Stimulated activated CD8-positive, alpha-beta memory T cell treated with anti-CD3 and anti-CD28 coated beads, Interleukin-12 subunit alpha, Interleukin-12 subunit beta, amount 100 ng/mL, for 24 hours (primary cell): ENCODE results near the gene OLFM2.
"Not testable (repeated sequence)": the region's sequence is repeated elsewhere in the genome, so short reads cannot be mapped to it uniquely, and the experiment has no call there.

Source experiments
- DNase-seq: peaks from one replicate; pipeline ENCODE4 v3.0.0-alpha.2; 2020; ENCODE audit errors: extremely low read depth

OLFM2 gene

DNA sequence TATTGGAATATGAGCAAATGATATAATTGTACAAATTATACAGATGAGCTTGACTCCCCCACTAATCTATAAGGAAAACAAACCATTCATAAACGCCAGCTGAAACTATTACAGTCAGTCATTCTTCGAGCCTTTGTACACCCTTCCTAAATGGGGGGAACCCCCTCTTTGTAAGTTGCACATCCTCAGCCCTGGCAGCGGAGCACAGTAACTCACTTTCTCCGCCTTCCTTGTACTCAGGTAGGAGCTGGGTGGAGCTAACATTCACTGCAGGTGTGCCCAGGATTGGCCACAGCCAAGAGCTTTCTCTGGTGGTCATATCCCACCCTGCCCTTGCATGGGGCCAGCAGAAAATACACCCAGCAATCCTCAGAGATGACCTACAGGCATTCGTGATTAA lies 72.6 kb downstream of the OLFM2 start:
- no peak for DNase-seq

DNA sequence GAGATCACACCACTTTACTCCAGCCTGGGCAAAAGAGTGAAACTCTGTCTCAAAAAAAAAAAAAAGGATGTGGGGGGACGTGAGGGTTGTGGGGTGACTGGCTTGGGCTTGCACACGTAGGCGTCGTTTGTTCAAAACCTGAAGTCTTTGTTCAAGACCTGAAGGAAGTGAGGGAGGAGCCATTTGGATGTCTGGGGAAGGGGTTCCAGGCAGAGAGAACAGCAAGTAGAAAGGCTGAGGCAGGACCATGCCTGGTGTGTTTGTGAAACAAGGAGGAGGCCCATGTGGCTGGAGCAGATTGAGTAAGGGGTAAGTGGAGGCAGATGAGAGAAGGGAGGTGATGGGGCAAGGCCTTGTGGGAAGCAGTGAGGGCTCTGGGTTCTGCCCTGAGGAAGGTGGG lies 73.4 kb downstream of the OLFM2 start:
- no peak for DNase-seq

DNA sequence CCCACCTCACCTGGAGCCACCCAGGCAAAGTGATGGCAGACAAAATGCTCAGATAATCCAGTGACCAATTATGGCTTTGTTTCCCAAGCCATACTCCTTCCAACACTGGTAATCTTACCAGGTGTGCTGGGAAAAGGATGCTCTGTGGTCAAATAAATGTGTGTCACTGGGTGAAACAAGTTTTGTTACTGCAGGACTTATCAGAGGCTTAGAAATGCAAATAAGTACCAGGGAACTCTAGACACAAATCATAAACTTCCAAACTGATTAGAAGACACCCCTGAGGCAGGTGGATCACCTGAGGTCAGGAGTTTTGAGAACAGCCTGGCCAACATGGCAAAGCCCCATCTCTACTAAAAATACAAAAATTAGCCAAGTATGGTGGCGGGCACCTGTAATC lies 74.8 kb downstream of the OLFM2 start:
- no peak for DNase-seq

DNA sequence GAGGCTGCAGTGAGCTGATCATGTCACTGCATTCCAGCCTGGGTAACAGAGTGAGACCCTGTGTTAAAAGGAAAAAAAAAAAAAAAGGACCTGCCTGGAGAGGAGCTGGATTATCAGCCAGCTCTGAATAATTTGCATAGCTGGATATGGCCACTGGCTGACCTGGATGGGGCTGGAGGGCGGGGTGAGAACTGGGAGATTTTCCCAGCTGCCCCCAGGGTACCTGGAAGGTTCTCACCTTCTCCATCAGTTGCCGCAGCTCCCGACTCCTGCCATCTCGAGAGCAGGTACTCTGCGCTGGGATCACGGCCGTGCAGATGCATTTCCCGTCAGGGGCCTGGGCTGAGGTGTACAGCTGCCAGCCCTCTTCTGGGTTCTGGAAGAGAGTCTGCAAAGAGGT lies 75.9 kb downstream of the OLFM2 start:
- DNase-seq = no peak

DNA sequence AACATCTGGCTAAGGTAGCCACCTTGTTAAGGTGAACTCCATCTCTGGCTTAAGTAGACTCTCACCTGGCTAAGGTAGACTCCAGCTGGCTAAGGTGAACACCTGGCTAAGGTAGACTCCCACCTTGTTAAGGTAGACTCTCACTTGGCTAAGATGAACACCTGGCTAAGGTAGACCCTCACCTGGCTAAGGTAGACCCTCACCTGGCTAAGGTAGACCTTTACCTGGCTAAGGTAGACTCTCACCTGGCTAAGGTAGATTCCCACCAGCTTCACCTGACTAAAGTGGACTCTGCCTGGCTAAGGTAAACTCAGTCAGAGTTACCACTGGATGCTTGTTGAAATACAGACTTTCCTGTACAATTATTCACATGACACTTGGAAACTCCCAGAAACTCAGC lies 77.5 kb downstream of the OLFM2 start:
- no peak for DNase-seq

DNA sequence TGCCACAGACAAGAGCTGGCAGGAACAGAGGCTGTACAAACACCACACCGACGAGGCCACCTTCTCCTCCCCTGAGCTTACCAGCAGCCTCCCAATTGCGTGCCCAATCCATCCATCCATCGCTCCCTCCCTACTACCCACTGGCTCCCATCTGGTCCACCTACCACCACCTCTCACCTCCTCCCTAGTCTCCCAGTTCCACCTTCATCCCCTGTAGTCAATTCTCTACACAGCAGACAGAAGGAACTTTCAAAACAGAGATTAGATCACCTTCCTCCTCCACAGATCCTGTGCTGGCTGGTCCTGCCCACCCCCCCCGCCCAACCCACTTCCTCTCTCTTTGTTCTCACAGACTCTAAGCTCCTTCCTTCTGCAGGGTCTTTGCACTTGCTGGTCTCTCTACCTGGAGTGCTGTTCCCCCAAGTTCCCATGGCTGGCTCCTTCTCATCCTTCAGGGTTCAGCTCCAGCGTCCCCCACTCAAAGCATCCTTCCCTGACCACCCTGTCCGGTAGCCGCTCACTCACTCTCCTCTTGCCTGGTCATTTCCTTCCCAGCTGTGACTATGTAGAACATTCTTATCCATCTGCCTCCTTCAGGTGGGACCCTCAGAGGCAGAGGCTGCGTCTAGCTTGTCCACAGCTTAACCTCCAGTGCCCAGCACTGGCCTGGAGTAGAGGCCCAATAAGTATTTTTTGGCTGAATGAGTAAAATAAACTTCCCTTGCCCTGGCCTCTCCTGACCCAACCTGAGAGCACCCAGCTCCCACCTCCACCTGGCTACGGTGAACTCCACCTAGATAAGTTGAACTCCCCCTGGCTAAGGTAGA lies 78.2 kb downstream of the OLFM2 start:
- DNase-seq = no peak

DNA sequence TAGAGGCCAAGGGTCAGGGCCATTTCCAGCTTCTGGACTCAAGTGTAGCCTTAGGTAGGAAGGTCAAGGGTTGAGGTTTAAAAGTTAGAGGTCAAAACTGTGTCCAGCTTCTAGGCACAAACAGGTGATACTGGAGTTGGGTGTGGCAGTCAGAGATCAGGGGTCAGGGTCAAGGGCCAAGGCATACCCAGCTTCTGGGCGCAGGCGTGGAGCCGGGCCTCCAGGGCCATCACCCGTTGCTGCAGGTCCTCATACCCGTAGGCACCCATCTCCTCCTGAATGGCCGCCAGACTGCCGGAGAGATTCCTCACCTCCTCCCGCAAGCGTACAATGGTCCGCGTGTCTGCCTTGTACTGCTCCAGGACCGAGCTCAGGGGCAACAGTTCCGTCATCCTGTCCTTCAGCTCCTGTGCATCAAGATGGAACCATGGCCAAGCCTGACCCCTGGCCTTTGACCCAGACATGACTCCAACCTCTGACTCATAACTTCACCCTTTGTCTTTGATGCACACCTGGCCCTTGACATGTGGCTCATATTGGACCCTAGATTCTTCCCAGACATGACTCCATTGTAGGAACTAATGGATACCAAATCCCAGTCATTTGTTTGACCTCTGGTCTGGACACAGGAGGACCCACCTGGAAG lies 79.1 kb downstream of the OLFM2 start:
- DNase-seq = no peak

DNA sequence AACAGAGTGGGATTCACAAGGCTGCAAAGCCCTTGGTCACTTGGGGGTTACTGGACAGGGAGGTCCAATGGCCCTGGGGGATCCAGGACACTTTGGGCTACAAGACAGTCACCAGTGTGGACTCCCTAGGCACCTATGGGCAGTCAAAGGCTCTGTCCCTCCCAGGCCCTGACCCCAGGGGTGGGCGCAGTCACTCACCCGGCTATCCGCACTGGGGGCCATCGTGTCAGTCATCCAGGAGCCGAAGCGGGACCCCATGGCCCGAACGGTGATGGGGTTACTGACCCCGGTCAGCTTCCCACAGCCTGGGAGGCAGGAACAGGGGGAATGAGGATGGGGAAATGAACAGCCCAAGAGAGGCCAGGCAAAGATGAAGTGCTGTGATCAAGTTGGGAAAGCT lies 79.7 kb downstream of the OLFM2 start:
- DNase-seq = no peak

DNA sequence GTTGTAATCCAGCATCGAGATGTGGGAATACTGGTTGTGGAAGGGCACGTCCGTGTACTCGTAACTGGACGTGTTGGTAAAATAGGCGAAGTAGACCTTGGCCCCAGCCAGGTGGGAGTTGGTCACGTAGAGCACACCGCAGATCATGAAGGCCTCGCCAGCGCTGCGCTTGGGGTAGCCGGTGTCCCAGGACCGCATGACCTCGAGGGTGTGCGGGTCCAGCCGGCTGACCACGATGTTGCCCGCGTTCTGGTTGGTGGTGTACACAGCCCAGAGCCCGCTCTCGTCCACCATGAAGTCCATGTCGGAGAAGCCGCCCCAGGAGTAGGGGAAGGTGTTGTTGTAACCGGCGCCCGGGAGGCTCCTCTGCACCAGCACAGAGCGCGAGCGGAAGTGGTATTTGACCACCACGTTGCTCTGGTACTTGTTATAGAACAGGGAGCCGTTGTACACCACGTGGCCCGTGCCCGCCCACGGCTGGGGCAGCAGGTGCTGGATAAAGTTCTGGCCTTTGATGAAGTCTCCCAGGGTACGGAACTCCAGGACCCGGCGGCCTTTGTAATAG lies 82.0 kb downstream of the OLFM2 start:
- DNase-seq = no peak

DNA sequence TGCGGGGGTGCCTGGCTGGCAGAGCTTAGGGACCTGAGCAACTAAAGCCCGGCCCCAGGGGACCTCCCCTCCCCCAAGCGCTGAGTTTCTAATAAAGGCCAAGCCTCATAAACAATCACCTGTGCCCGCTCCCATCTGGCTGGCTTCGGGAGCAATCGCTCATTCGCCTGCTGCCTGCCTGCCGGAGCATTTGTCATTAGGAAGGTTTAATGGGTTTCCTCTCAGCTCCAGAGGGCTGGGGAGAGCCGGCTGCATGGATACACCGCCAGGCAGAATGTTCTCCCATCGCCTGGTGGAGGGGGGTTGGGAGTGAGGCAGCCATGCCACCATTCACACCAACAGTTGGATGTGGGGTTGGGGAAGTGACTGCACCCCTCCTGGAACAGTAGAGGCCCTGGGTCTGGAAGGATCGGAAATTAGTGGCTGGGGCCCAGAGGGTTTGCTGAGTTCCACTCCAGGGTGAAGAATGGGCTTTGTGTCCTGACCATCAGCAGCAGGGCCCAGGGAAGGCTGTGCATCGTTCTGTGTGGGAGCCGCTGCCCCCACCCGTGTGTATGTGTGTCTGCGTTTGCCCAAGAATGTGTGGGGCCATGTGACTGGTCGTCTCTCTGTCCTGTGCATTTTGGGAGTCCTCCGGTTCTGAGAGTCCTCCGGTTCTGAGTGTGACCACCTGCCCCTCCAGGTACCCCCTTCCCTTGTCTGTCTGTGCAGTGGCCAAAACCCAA lies 85.9 kb downstream of the OLFM2 start:
- DNase-seq = no peak

DNA sequence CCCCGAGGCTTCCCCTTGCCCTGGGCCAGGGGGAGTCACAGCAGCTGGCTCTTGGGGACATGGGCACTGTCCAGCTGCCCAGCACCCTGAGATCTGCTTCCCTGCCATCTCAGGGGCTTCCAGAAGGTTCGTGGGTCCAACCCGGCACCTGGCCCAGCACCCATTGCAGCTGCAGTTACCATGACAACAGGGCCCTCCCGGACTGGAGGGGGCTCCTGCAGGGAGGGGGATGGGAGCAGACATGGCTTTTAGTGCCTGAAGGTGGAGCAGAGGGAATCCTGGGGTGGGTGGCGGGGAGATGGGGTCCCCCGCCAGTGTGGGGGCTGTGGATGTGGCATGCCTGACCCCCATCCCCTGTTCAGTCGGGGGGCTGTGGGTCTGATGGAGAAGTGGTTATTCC lies 86.5 kb downstream of the OLFM2 start:
- no peak for DNase-seq

DNA sequence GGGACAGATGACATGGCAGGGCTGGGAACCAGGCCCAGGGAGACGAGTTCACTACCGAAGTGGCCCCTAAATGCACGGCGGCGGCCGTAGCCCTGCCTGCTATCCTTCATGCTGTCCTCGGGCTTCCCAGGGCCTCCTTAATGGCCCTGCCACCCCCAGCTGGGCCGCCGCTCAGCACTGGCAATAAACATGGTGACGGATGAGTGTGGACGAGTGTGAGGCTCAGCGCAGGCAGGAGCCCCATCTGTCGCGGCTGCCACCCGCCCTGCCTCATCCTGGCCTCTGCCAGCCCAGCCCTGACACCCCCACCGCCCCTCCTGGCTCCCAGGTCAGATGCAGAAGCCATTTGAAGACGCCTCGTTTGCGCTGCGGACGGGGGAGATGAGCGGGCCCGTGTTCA lies 87.6 kb downstream of the OLFM2 start:
- no peak for DNase-seq

DNA sequence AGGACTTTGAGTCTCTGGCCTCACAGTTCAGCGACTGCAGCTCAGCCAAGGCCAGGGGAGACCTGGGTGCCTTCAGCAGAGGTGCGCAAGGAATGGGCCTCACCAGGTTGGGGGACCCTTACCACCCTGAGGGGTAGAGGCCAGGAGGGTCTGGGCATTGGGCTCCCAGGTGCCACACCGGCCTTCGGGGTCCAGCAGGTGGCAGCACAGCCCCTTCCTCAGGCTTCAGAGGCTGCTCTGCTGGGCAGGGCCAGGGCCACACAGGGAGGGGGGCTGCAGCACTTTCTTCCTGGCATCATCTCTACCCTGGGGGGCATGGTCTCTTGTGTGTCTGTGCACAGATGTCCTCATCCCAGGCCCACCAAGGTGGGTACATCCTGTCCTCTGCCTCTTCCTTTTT lies 88.3 kb downstream of the OLFM2 start:
- no peak for DNase-seq

DNA sequence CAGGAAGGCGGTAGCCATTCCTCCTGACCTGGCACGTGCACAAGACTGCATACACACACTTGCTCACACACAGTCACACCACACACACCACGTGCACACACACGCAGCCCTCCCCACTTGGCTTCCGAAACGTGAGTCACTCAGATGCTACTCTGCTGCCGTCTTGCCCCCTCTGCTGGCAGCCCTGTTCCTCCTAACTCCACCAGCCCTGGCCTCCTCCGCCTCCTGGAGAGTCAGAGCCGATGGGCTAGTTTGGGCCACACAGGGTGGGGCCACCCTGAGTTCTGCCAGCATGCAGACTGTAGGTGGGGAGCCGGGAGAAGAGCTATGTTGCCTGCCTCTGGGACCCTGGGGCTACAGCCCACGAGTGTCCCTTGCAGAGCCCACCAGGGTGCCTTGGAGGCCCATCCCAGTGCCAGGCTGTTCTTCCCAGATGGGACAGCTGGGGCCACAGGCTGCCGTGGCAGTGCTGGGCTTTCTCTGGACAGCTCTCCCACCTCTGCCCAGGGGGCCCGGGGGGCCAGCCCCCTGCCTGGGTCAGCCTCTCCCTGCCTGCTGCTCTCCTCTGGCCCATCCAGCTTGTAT lies 89.1 kb downstream of the OLFM2 start:
- no peak for DNase-seq

DNA sequence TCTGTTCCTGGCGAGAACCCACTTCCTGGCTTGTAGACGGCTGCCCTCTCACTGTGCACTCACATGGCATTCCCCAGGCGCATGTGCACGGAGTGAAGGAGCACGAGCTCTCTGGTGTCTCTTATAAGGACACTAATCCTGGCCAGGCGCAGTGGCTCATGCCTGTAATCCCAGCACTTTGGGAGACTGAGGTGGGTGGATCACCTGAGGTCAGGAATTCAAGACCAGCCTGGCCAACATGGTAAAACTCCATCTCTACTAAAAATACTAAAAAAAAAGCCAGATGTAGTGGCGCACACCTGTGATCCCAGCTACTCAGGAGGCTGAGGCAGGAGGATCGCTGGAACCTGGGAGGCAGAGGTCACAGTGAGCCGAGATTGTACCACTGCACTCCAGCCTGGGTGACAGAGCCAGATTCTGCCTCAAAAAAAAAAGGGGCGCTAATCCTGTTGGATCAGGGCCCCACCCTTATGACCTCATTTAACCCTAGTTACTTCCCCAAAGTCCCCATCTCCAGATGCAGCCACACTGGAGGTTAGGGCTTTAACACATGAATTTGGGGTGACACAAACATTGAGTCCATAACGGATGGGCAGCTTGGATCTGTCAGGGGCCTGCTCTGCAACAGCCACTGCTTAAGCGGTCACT lies 92.6 kb downstream of the OLFM2 start:
- DNase-seq = not testable (repeated sequence)

DNA sequence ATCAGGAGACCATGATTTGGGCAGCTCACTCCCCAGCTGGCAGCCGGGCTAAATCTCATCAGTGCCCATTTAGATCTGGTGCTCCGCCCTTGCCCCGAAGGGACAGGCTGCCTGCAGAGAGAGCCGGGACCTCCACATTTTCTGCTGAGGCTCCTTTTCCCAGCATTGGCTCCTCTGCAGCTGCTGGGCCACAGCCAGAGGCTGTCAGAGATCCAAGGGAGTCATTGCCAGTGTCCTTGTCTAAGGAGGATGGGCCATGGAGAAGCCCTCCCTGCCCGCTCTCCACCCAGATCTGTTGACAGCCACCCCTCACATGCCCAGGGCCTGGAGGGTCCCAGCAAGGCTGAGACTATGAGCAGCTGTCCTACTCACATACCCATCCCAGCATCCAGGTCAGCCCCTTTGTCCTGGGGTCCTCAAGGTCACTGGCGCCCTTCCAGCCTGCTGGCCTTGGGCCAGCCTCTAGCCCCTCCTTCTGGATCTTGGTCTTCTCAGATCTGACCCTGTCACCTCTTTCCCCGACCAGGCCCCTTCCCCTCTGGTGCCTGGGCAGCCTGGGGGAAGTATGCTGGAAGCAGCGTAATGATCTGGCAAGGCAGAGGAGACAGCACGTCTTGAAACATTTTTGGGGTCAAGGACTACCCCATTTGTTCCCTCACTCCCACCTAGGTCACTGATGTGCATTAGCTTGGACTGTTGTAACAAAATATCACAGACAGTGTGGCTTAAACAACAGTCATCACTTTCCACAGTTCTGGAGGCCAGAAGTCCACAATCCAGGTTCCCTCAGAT lies 93.3 kb downstream of the OLFM2 start:
- no peak for DNase-seq

DNA sequence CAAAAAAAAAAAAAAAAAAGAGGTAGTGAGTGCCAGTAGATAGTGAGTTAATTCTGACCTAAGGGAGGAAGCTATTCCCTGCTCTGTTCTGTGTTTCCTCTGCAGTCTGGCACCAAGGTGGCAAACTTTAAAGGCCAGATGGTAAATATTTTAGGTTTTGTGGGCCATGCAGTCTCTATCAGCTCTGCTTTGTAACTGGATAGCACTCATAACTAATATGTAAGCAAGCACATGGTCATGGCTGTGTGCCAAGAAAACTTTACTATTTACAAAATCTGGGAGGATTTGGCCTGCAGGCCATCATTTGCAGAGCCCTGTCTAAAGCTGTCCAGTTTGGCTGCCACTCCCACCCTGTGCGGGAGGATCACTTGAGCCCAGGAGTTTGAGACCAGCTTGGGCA lies 96.9 kb downstream of the OLFM2 start:
- DNase-seq = no peak

DNA sequence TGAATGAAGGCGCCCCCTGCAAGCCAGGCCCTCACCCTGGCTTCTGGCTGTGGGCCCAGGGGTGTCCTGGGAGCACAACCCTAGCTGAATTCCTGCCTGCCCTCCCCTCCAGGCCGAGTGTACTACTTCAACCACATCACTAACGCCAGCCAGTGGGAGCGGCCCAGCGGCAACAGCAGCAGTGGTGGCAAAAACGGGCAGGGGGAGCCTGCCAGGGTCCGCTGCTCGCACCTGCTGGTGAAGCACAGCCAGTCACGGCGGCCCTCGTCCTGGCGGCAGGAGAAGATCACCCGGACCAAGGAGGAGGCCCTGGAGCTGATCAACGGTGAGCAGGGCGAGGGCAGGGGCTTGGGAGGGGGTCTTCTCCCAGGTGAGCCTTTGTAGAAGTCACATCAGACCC lies 98.0 kb downstream of the OLFM2 start:
- DNase-seq = no peak

DNA sequence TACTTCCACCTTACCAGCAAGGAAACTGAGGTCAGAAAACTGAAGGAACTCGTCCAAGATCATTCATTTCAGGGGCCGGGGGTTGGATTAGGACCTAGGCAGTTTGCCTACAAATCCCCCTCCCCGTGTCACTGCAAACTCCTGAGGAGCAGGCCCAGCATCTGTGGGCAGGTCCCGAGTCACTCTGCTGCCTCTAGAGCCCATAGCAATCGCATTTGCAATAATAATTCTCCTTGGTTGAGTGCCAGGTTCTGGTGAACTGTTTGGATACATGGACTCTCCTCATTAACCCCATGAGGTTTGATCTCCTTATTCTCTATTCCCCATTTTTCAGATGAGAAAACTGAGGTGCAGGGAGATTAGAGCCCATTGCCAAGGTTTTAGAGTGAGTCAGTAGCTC lies 100.3 kb downstream of the OLFM2 start:
- no peak for DNase-seq

DNA sequence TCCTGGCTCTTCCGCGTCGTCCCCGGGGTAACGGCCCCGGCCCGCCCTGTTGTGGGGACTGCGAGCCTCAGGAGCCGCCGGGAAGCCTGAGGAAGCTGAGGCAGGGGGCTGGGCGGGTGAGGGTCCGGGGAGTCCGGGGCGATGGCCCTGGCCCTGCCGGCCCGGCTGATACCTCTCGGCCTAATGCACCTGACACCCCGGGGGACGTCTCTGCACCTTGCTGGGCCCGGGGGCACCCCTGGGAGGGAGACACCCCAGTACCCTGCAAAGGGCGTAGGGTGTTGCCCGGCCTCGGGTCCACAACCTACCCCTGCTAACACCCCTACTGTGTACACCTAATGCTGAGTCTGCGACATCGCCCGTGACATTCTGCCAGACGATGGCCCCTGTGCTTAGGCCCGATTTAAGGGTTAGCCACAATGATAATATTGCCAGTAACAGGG lies 100.8 kb downstream of the OLFM2 start:
- no peak for DNase-seq
